Skeletal muscle tissue (tissue), 4 donors: ENCODE results near the gene FAM120B. TPM values are rescaled to one million over a fixed set of nuclear protein-coding genes. Genes with fewer than 3 reads are reported as not detected.
A peak's percentile ranks its signal among the peaks of the same experiment; 100 is the strongest.

ENCODE experiments used
- H3K27ac ChIP-seq: one replicate; pipeline ENCODE4 v1.7.0; 2013; ENCODE audit warnings: mild to moderate bottlenecking, low read depth, low read length, inconsistent platforms
- H3K27me3 ChIP-seq, 3 donors: one replicate each; pipeline ENCODE4 v1.7.0; 2013; ENCODE audit warnings: low read length in 3 of 3; ENCODE audit not compliant: control insufficient read depth in 3 of 3, insufficient read depth in 3 of 3
- H3K36me3 ChIP-seq, 3 donors: one replicate each; pipeline ENCODE4 v1.7.0; 2013; ENCODE audit warnings: low read length in 3 of 3; ENCODE audit not compliant: control insufficient read depth in 3 of 3, insufficient read depth in 3 of 3
- H3K4me1 ChIP-seq, 3 donors: one replicate each; pipeline ENCODE4 v1.7.0; 2013; ENCODE audit warnings: low read length in 3 of 3, mild to moderate bottlenecking in 3 of 3; ENCODE audit not compliant: control insufficient read depth in 3 of 3, insufficient read depth in 3 of 3
- H3K4me3 ChIP-seq, 3 donors: one replicate each; pipeline ENCODE4 v1.7.0; 2013; ENCODE audit warnings: low read length in 3 of 3
- H3K9ac ChIP-seq, 3 donors: one replicate each; pipeline ENCODE4 v1.7.0; 2013; ENCODE audit warnings: low read length in 3 of 3, mild to moderate bottlenecking in 3 of 3, moderate library complexity in 2 of 3, low read depth in 1 of 3
- H3K9me3 ChIP-seq, 3 donors: one replicate each; pipeline ENCODE4 v1.7.0; 2013; ENCODE audit warnings: low read length in 3 of 3; ENCODE audit not compliant: control insufficient read depth in 3 of 3
- total RNA-seq: library from RNA; depleted of rRNA; stranded (reverse); fragments of >200 nt; gene quantifications from one replicate; pipeline ENCODE4 v1.2.3, GENCODE V29; 2014
- donor health status: Osteomylitis.

Gene FAM120B
- total RNA-seq, 1 donor from 2014 or later = 33.9 TPM

GRCh38 chr6:170434821-170435155, 128.2 kb downstream of the FAM120B start:
- Histone ChIP-seq H3K36me3 (no peaks in the 10 kb centered on the region), H3K4me1 (peaks cover 31 to 39% (median 36%) of the 10 kb centered on the region in 3 donors), H3K9me3 (peaks cover 0 to 4% (median 0%) of the 10 kb centered on the region in 3 donors), H3K4me3 (no peak overlapping the region), H3K27me3 (no peaks in the 10 kb centered on the region), H3K9ac (peak overlapping the region in 1 of 3 donors; percentile 66), H3K27ac (no peak overlapping the region)

DNA sequence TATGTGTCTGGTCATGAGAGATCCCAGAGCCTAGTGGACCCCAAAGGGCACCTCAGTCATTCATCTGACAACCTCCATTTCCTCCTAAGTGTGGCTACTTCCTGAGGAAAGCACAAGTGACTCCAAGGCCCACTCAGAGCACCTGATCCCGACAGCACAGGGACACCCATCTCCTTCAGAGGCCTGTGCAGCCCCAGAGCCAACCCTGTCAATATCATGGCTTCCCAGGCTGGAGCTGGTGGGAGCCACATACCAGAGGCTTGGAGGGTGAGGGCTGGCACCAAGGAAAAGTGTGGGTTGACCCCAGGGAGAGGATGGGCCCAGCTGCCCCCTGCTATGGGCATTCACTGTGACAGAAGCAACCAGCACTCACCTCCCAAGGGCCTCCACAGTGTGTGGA, 129.2 kb downstream of the FAM120B start:
- H3K9me3 ChIP-seq = peaks cover 0 to 4% (median 0%) of the 10 kb centered on the region in 3 donors
- no peak overlapping the region for H3K27ac ChIP-seq
- H3K36me3 ChIP-seq = no peaks in the 10 kb centered on the region
- no peak overlapping the region for H3K9ac ChIP-seq
- H3K27me3 ChIP-seq = no peaks in the 10 kb centered on the region
- no peak overlapping the region for H3K4me3 ChIP-seq
- H3K4me1 ChIP-seq = peaks cover 38 to 48% (median 43%) of the 10 kb centered on the region in 3 donors

DNA sequence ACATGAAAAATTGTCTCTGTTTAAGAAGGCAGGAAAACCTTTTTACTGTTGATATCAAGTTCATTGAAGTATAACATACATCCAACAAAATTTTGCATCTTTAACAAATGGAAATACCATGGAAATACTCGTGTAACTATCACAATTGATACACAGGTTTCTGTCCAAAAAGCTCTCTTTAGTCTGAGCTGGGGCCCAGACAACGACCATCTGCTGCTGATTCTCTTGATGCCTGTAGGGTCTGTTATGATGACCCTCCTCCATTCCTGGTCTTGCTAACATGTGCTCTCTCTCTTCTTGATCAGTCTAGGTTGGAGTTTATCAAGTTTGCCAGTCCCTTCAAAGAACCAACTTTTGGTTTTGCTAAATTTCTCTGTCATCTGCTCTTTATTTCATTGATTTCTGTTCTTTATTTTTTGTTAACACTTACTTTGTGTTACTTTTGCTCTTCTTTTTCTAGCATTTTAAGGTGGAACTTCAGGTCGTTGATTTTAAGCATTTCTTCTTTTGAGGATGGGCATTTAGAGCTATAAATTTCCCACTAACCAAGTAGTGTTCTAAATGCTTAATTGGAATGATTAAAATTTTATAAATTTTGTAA, 129.8 kb downstream of the FAM120B start:
- no peaks in the 10 kb centered on the region for H3K36me3 ChIP-seq
- H3K9ac ChIP-seq = no peak overlapping the region
- H3K4me1 ChIP-seq = peaks cover 38 to 48% (median 43%) of the 10 kb centered on the region in 3 donors
- H3K27ac ChIP-seq = no peak overlapping the region
- H3K4me3 ChIP-seq = no peak overlapping the region
- no peaks in the 10 kb centered on the region for H3K27me3 ChIP-seq
- H3K9me3 ChIP-seq = peaks cover 0 to 4% (median 0%) of the 10 kb centered on the region in 3 donors

DNA sequence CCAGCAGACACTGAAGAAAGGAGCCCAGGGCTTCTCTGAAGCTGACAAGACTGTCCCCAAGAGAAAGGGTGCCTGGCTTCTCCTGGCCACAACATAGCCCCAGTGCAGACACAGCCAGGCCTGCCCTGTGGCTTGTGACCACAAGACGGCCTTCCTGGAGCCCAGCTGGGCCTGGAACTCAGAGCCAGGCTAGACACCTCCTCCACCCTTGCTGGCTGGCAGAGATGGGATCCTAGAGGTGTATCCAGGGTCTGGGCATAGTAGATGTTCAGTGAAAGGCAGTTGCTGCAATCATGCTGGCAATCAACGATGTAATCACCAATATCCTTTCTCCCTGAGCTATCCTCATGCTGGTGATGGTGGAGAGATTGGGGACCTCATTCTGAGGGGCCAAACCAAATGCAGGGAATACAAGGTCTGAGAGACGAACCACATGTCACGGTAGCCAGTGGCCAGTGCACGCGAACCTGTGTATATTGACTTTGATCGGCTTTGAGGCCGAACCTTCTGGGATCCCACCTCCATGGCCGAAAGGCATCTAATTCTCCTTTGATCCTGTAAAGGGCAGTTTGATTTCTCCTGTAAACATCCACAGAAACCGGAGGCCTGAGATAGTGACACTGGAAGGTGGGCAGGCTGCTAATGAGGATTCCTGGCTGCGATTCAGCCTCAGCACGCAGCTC, 131.3 kb downstream of the FAM120B start:
- H3K9me3 ChIP-seq = peaks cover 0 to 4% (median 0%) of the 10 kb centered on the region in 3 donors
- no peaks in the 10 kb centered on the region for H3K27me3 ChIP-seq
- peak overlapping the region; percentile 70 to 88 (median 87) for H3K9ac ChIP-seq
- no peaks in the 10 kb centered on the region for H3K36me3 ChIP-seq
- H3K4me3 ChIP-seq = peak overlapping the region; percentile 66 to 76 (median 68)
- H3K4me1 ChIP-seq = peaks cover 38 to 48% (median 43%) of the 10 kb centered on the region in 3 donors
- peak overlapping the region; percentile 91 for H3K27ac ChIP-seq

DNA sequence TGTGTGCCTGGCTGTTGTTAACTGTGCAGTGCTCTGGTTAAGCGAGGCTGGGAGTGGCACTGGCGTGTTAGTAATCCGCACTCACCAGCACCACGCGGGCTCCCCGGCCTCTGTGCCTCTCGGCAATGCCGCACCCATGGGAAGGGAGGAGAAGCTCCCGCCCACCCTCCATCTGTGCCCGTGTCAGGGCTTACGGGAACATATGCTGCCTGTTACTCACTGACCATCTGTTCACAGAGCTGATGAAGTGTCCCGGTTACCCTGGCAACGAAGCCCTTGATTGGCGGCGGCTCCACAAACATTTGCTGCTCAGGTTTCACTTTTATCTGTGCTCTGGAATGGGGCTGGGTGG, 131.8 kb downstream of the FAM120B start:
- H3K27ac ChIP-seq = peak overlapping the region; percentile 91
- H3K4me3 ChIP-seq = peak overlapping the region; percentile 66 to 76 (median 68)
- H3K4me1 ChIP-seq = peaks cover 38 to 48% (median 43%) of the 10 kb centered on the region in 3 donors
- H3K36me3 ChIP-seq = no peaks in the 10 kb centered on the region
- H3K9ac ChIP-seq = peak overlapping the region; percentile 70 to 88 (median 87)
- H3K9me3 ChIP-seq = peaks cover 0 to 4% (median 0%) of the 10 kb centered on the region in 3 donors
- H3K27me3 ChIP-seq = no peaks in the 10 kb centered on the region

DNA sequence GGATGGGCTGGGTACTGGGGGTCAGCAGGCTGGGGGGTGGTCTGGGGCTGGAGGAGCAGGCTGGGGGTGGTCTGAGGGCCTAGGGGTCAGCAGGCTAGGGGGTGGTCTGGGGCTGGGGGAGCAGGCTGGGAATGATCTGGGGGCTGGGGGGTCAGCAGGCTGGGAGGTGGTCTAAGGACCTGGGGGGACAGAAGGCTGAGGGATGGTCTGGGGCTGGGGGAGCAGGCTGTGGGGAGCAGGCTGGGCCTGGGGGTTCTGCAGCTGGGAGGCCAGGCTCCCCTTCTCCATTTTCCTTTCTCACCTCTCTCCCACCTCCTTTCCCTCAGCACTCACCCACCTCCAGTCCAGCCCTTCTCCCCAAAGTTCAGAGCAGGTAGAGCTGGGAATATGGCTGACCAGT, 132.3 kb downstream of the FAM120B start:
- peak overlapping the region in 2 of 3 donors; percentile 23 to 35 for H3K4me3 ChIP-seq
- H3K4me1 ChIP-seq = peaks cover 36 to 44% (median 41%) of the 10 kb centered on the region in 3 donors
- peaks cover 0 to 4% (median 0%) of the 10 kb centered on the region in 3 donors for H3K9me3 ChIP-seq
- peak overlapping the region; percentile 81 for H3K27ac ChIP-seq
- peak overlapping the region; percentile 2 to 74 (median 27) for H3K9ac ChIP-seq
- no peaks in the 10 kb centered on the region for H3K27me3 ChIP-seq
- no peaks in the 10 kb centered on the region for H3K36me3 ChIP-seq

GRCh38 chr6:170439366-170440361, 133.1 kb downstream of the FAM120B start:
- H3K4me1 ChIP-seq = peaks cover 28 to 37% (median 33%) of the 10 kb centered on the region in 3 donors
- peaks cover 0 to 4% (median 0%) of the 10 kb centered on the region in 3 donors for H3K9me3 ChIP-seq
- H3K27ac ChIP-seq = peak overlapping the region; percentile 81
- H3K27me3 ChIP-seq = no peaks in the 10 kb centered on the region
- no peaks in the 10 kb centered on the region for H3K36me3 ChIP-seq
- H3K4me3 ChIP-seq = peak overlapping the region in 2 of 3 donors; percentile 23 to 35
- H3K9ac ChIP-seq = peak overlapping the region; percentile 2 to 74 (median 27)

DNA sequence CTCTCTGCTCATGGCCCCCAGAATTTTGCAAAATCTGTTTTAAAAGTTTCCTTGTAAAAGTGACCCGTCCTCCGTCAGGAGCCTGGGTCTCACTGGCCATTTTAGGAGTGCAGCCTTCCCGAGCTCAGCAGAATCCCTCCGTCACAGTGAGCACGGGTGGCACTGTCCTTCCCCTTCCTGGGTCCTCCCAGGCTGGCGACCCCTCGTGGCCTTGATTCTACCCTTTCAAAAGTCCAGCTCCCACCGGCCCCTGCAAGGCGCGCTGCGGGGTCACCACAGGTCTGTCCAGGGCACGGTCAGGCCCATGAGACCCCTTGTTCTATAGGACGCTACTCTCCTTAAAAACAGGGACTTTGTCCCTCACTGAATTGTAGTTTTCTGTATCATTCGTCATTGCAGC, 133.9 kb downstream of the FAM120B start:
- H3K27ac ChIP-seq = peak overlapping the region; percentile 81
- H3K9ac ChIP-seq = peak overlapping the region in 2 of 3 donors; percentile 27 to 74
- peaks cover 27 to 39% (median 30%) of the 10 kb centered on the region in 3 donors for H3K4me1 ChIP-seq

DNA sequence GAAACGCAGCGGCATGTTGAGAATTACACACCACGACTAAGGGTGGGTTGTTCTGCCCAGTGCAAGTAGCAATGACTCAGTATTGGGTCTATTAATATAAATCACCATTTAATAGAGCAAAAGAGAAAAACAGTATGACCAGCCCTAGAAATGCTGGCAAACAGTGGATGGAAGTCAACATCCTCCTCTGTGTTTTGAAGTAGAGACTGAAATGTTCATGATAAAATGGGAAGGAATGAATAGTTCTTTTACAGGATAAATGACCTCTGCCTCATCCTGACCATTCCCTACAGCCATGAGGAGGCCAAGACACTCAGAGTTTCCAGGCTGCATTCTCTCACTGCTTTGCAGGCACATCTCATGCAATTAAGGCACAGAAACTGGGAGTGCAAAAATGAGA, 134.8 kb downstream of the FAM120B start:
- Histone ChIP-seq H3K9ac (no peak overlapping the region), H3K36me3 (no peaks in the 10 kb centered on the region), H3K4me3 (no peak overlapping the region), H3K9me3 (peaks cover 0 to under 1% (median 0%) of the 10 kb centered on the region in 3 donors), H3K27me3 (no peaks in the 10 kb centered on the region), H3K27ac (no peak overlapping the region), H3K4me1 (peaks cover 30 to 39% (median 30%) of the 10 kb centered on the region in 3 donors)

More for the DNA sequence above, 133.9 kb downstream of the FAM120B start:
- Histone ChIP-seq H3K27me3 (no peaks in the 10 kb centered on the region), H3K9me3 (peaks cover 0 to 4% (median 0%) of the 10 kb centered on the region in 3 donors), H3K4me3 (no peak overlapping the region), H3K36me3 (no peaks in the 10 kb centered on the region)
